BJ (cell line): ENCODE measurements around the gene MAP4. TPM values are rescaled to one million over a fixed set of nuclear protein-coding genes. Genes with fewer than 3 reads are reported as not detected.

Experiments
- CTCF ChIA-PET: fragments of 350-600 bp; formaldehyde crosslinking; extraction: SDS; loops from one replicate; lab custom pipeline; 2021; ENCODE audit warnings: antibody characterized with exemption, inconsistent platforms; lab: Yijun Ruan, JAX
- POLR2A ChIA-PET: fragments of 300-600 bp; sonication (Branson Sonifier 250); formaldehyde crosslinking; extraction: SDS; loops from one replicate; lab custom pipeline; 2021; ENCODE audit warnings: antibody characterized with exemption; lab: Charles Lee
- DNase-seq: peaks from one replicate; pipeline ENCODE4 v3.0.0-alpha.2; 2011; ENCODE audit warnings: low read depth
- H3K27me3 ChIP-seq: 2 replicates; pipeline ENCODE4 v1.6.0; 2011; ENCODE audit warnings: low read length; ENCODE audit not compliant: control insufficient read depth, insufficient read depth
- H3K36me3 ChIP-seq: 2 replicates; pipeline ENCODE4 v1.5.1; 2011; ENCODE audit warnings: low read length; ENCODE audit not compliant: control insufficient read depth, insufficient read depth
- H3K4me3 ChIP-seq: 2 replicates; pipeline ENCODE4 v1.5.1; 2011; ENCODE audit warnings: low read depth, mild to moderate bottlenecking, control low read depth, low read length
- CTCF ChIP-seq: IDR thresholded peaks from 2 replicates; pipeline ENCODE4 v1.5.1; 2011; ENCODE audit warnings: low read depth, mild to moderate bottlenecking, control low read depth, inconsistent platforms, low read length, moderate library complexity; ENCODE audit not compliant: insufficient read depth
- polyA plus RNA-seq: library from polyadenylated mRNA; depleted of rRNA; stranded (reverse); fragments of >200 nt; gene quantifications from 2 replicates; pipeline ENCODE4 v1.2.3, GENCODE V29; 2011

The MAP4 gene
- polyA plus RNA-seq, 1 experiment, result 247 TPM

- POLR2A ChIA-PET, result no interaction called here
- no peak overlapping the region for H3K4me3 ChIP-seq
- no peaks in the 10 kb centered on the region for H3K27me3 ChIP-seq
- peaks cover 8% of the 10 kb centered on the region for H3K36me3 ChIP-seq
- CTCF ChIA-PET, result interaction anchor here (0.7 kb wide), 1 partner anchor 281 kb away, joined by 3 read pairs; no protein-coding TSS in a partner anchor
- no peak for DNase-seq
- TF ChIP-seq CTCF, result no peak
Measured at GRCh38 chr3:47877290-47877689, 138.9 kb downstream of the MAP4 start.

GRCh38 chr3:47874913-47875312, 141.3 kb downstream of the MAP4 start:
- ChIA-PET POLR2A (no interaction called here), CTCF (no interaction called here)
- H3K4me3 ChIP-seq, result no peak overlapping the region
- no peak for TF ChIP-seq CTCF
- DNase-seq, result no peak
- H3K36me3 ChIP-seq, result peaks cover 22% of the 10 kb centered on the region
- H3K27me3 ChIP-seq, result no peaks in the 10 kb centered on the region

GRCh38 chr3:47874438-47874837, 141.8 kb downstream of the MAP4 start:
- ChIA-PET CTCF (interaction anchor here (1.1 to 2.8 kb wide), 2 partner anchors 36 to 50 kb away, joined by 3 to 9 read pairs; no protein-coding TSS in a partner anchor), POLR2A (no interaction called here)
- TF ChIP-seq CTCF, result no peak
- Histone ChIP-seq H3K4me3 (no peak overlapping the region), H3K27me3 (no peaks in the 10 kb centered on the region), H3K36me3 (peaks cover 25% of the 10 kb centered on the region)
- DNase-seq, result no peak

- Histone ChIP-seq H3K4me3 (no peak overlapping the region), H3K36me3 (peaks cover 36% of the 10 kb centered on the region), H3K27me3 (no peaks in the 10 kb centered on the region)
- TF ChIP-seq CTCF, result no peak
- ChIA-PET CTCF (interaction anchor here (1.0 to 2.8 kb wide), 3 partner anchors 8 to 35 kb away, joined by 3 to 10 read pairs (median 9); no protein-coding TSS in a partner anchor), POLR2A (interaction anchor here (0.5 to 0.7 kb wide), 2 partner anchors 10 to 661 kb away, joined by 7 read pairs; no protein-coding TSS in a partner anchor)
- DNase-seq, result no peak
Measured at GRCh38 chr3:47872916-47873315, 143.3 kb downstream of the MAP4 start.

GRCh38 chr3:47871389-47871788, 144.8 kb downstream of the MAP4 start:
- Histone ChIP-seq H3K27me3 (no peaks in the 10 kb centered on the region), H3K36me3 (peaks cover 44% of the 10 kb centered on the region), H3K4me3 (no peak overlapping the region)
- POLR2A ChIA-PET, result no interaction called here
- CTCF ChIA-PET, result interaction anchor here (1.2 kb wide), 1 partner anchor 28 kb away, joined by 3 read pairs; no protein-coding TSS in a partner anchor
- TF ChIP-seq CTCF, result no peak
- no peak for DNase-seq
